ENCODE results near the gene SH3RF1. TPM values are rescaled to one million over a fixed set of nuclear protein-coding genes. Genes with fewer than 3 reads are reported as not detected.

The SH3RF1 gene
- total RNA-seq, 1 donor from 2014 or later = 19.6 TPM

DNA sequence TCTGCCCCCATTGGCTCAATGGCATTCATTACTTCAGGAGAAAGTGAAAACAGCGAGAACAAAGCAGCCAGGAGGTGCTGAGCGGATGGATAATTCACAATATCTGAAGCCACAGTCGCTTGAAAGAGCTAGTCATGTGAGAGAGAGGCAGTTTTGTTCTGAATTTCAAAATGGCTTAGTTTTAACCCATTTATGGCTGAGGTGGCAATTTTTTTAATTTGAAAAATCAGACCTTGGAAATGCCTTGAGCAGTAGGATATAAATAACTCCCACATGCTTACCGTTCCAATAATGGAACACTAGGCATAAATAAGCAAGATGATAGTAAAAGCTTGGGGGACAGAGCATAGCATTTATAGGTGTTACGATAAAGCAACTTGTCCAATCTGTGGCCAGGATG lies 203.8 kb downstream of the SH3RF1 start:
- DNase-seq (ENCODE audit: low spot score in 2 of 2, unreplicated experiment in 2 of 2) = no peak
- H3K4me1 Mint-ChIP-seq = peaks cover 48% of the 10 kb centered on the region
- TF ChIP-seq, protein P1, sequence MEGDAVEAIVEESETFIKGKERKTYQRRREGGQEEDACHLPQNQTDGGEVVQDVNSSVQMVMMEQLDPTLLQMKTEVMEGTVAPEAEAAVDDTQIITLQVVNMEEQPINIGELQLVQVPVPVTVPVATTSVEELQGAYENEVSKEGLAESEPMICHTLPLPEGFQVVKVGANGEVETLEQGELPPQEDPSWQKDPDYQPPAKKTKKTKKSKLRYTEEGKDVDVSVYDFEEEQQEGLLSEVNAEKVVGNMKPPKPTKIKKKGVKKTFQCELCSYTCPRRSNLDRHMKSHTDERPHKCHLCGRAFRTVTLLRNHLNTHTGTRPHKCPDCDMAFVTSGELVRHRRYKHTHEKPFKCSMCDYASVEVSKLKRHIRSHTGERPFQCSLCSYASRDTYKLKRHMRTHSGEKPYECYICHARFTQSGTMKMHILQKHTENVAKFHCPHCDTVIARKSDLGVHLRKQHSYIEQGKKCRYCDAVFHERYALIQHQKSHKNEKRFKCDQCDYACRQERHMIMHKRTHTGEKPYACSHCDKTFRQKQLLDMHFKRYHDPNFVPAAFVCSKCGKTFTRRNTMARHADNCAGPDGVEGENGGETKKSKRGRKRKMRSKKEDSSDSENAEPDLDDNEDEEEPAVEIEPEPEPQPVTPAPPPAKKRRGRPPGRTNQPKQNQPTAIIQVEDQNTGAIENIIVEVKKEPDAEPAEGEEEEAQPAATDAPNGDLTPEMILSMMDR (IDR thresholded peaks at IDR 0.05; ENCODE audit: unreplicated experiment) = no peak
- no peak overlapping the region for H3K4me3 Mint-ChIP-seq
- H3K36me3 Mint-ChIP-seq = no peaks in the 10 kb centered on the region
- H3K27ac Mint-ChIP-seq = no peak overlapping the region
- H3K27me3 Mint-ChIP-seq (ENCODE audit: low read depth) = no peaks in the 10 kb centered on the region
- H3K9me3 Mint-ChIP-seq = no peaks in the 10 kb centered on the region

DNA sequence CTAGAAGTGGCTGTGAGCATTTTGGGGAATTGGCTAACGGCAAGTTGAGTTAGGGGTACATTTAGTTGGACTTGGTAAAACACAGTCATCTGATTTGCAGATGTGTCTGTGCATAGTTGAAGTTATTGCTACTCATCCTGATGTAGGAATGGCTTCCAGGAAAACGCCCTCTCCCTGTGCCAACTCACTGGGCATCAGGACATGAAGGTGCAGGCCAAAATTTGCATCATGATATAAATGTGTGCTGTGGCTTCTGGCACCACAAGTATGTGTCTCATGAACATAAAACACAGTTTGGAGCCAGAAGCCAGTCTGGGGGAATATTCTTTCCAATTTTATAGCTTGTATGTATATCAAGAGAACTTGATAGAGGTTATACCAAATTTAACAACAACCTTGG lies 206.5 kb downstream of the SH3RF1 start:
- TF ChIP-seq, protein P1 (IDR thresholded peaks at IDR 0.05; ENCODE audit: unreplicated experiment) = no peak
- Mint-ChIP-seq H3K27ac (no peak overlapping the region), H3K4me1 (peaks cover 35% of the 10 kb centered on the region), H3K9me3 (no peaks in the 10 kb centered on the region), H3K4me3 (no peak overlapping the region), H3K27me3 (ENCODE audit: low read depth) (no peaks in the 10 kb centered on the region), H3K36me3 (no peaks in the 10 kb centered on the region)
- no peak for DNase-seq (ENCODE audit: low spot score in 2 of 2, unreplicated experiment in 2 of 2)

DNA sequence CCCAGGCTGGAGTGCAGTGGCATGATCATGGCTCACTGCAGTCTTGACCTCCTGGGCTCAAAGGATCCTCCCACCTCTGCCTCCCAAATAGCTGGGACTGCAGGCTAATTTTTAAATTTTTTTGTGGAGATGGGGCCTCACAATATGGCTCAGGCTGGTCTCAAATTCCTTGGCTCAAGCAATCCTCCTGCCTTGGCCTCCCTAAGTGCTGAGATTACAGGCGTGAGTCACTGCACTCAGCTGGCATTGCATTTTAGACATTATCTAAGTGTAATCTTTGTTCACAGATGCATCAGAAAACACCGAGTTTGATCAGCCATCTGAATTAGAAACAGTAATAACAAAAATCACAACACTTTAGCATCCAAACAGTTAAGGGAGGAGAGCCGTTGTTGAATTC lies 207.3 kb downstream of the SH3RF1 start:
- TF ChIP-seq, protein P1 (IDR thresholded peaks at IDR 0.05; ENCODE audit: unreplicated experiment) = no peak
- no peak overlapping the region for H3K27ac Mint-ChIP-seq
- peaks cover 31% of the 10 kb centered on the region for H3K4me1 Mint-ChIP-seq

DNA sequence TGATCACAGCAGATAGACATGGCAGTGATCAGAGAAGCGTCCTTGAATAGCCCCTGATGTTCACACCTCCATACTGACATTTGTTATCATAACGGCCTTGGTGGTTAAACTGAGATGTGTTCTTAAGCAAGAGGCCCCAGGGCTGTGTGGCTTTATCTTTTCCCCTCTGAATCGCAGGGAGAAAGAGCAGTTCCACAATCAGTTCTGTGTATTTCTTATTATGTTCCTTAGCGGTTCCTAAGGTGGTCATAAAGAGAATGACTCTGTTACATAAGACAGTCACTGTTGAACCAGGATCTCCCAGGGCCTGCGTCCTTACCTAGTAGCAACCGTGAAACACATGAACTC lies 207.9 kb downstream of the SH3RF1 start:
- Mint-ChIP-seq H3K4me1 (peaks cover 27% of the 10 kb centered on the region), H3K4me3 (no peak overlapping the region), H3K27me3 (ENCODE audit: low read depth) (no peaks in the 10 kb centered on the region), H3K27ac (peak overlapping the region; percentile 85), H3K9me3 (no peaks in the 10 kb centered on the region), H3K36me3 (no peaks in the 10 kb centered on the region)
- TF ChIP-seq, protein P1 (IDR thresholded peaks at IDR 0.05; ENCODE audit: unreplicated experiment) = no peak
- no peak for DNase-seq (ENCODE audit: low spot score in 2 of 2, unreplicated experiment in 2 of 2)

More for the DNA sequence above, 207.3 kb downstream of the SH3RF1 start:
- no peaks in the 10 kb centered on the region for H3K27me3 Mint-ChIP-seq (ENCODE audit: low read depth)
- DNase-seq (ENCODE audit: low spot score in 2 of 2, unreplicated experiment in 2 of 2) = no peak
- H3K36me3 Mint-ChIP-seq = no peaks in the 10 kb centered on the region
- no peaks in the 10 kb centered on the region for H3K9me3 Mint-ChIP-seq
- H3K4me3 Mint-ChIP-seq = no peak overlapping the region

DNA sequence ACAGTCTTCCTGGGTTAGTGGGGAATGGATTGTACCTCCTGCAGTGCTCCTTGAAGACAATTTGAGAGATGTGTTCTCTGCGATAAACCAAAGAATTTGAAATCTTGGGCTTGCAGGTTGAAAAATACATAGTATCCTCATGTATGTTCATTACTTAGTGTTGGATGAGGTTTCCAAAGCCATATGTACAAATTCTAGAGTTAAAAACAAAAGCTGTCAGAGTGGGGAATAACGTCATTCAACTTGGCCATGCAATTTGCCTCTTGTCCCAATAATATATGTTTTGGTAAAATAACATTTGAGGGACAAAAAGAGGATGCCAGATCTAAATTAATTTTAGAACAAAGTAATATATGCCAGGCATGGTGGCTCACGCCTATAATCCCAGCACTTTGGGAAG lies 209.4 kb downstream of the SH3RF1 start:
- TF ChIP-seq, protein P1 (IDR thresholded peaks at IDR 0.05; ENCODE audit: unreplicated experiment) = no peak
- H3K27ac Mint-ChIP-seq = no peak overlapping the region
- no peaks in the 10 kb centered on the region for H3K36me3 Mint-ChIP-seq
- DNase-seq (ENCODE audit: low spot score in 2 of 2, unreplicated experiment in 2 of 2) = no peak
- H3K27me3 Mint-ChIP-seq (ENCODE audit: low read depth) = no peaks in the 10 kb centered on the region
- H3K4me3 Mint-ChIP-seq = no peak overlapping the region
- no peaks in the 10 kb centered on the region for H3K9me3 Mint-ChIP-seq
- H3K4me1 Mint-ChIP-seq = peaks cover 27% of the 10 kb centered on the region
